Measurements from ENCODE around the gene CLMP.
"Not testable (repeated sequence)": the region's sequence is repeated elsewhere in the genome, so short reads cannot be mapped to it uniquely, and the experiment has no call there.

CLMP gene

GRCh38 chr11:123129920-123130319 is 65.1 kb downstream of the CLMP start:
- H3K4me1 Mint-ChIP-seq (ENCODE audit: low read depth): peaks cover 3% of the 10 kb centered on the region
- H3K27ac Mint-ChIP-seq: no peak overlapping the region
- peaks cover 11% of the 10 kb centered on the region for H3K27me3 Mint-ChIP-seq (ENCODE audit: low read depth)
- H3K36me3 Mint-ChIP-seq (ENCODE audit: low read depth): no peaks in the 10 kb centered on the region
- no peak overlapping the region for H3K4me3 Mint-ChIP-seq
- H3K9me3 Mint-ChIP-seq: no peaks in the 10 kb centered on the region

GRCh38 chr11:123125169-123125568 is 69.9 kb downstream of the CLMP start:
- Mint-ChIP-seq H3K27ac (no peak overlapping the region), H3K36me3 (ENCODE audit: low read depth) (no peaks in the 10 kb centered on the region), H3K9me3 (no peaks in the 10 kb centered on the region), H3K4me3 (no peak overlapping the region), H3K4me1 (ENCODE audit: low read depth) (peaks cover 3% of the 10 kb centered on the region), H3K27me3 (ENCODE audit: low read depth) (peaks cover 17% of the 10 kb centered on the region)

- H3K36me3 Mint-ChIP-seq (ENCODE audit: low read depth): no peaks in the 10 kb centered on the region
- H3K4me1 Mint-ChIP-seq (ENCODE audit: low read depth): peaks cover 5% of the 10 kb centered on the region
- H3K4me3 Mint-ChIP-seq: no peak overlapping the region
- H3K9me3 Mint-ChIP-seq: no peaks in the 10 kb centered on the region
- no peak overlapping the region for H3K27ac Mint-ChIP-seq
- H3K27me3 Mint-ChIP-seq (ENCODE audit: low read depth): peaks cover 13% of the 10 kb centered on the region
These were observed 72.2 kb downstream of the CLMP start for GRCh38 chr11:123122852-123123251.

GRCh38 chr11:123122341-123122740 is 72.7 kb downstream of the CLMP start:
- Mint-ChIP-seq H3K9me3 (no peaks in the 10 kb centered on the region), H3K27me3 (ENCODE audit: low read depth) (peaks cover 13% of the 10 kb centered on the region), H3K36me3 (ENCODE audit: low read depth) (no peaks in the 10 kb centered on the region), H3K27ac (no peak overlapping the region), H3K4me3 (no peak overlapping the region), H3K4me1 (ENCODE audit: low read depth) (peaks cover 5% of the 10 kb centered on the region)

GRCh38 chr11:123116486-123116885 is 78.6 kb downstream of the CLMP start:
- peaks cover 26% of the 10 kb centered on the region for H3K27me3 Mint-ChIP-seq (ENCODE audit: low read depth)
- peaks cover 3% of the 10 kb centered on the region for H3K9me3 Mint-ChIP-seq
- peaks cover 5% of the 10 kb centered on the region for H3K4me1 Mint-ChIP-seq (ENCODE audit: low read depth)
- H3K4me3 Mint-ChIP-seq: no peak overlapping the region
- peaks cover 3% of the 10 kb centered on the region for H3K36me3 Mint-ChIP-seq (ENCODE audit: low read depth)
- no peak overlapping the region for H3K27ac Mint-ChIP-seq

GRCh38 chr11:123111465-123111864 is 83.6 kb downstream of the CLMP start:
- Mint-ChIP-seq H3K27me3 (ENCODE audit: low read depth) (peaks cover 42% of the 10 kb centered on the region), H3K9me3 (peaks cover under 1% of the 10 kb centered on the region), H3K4me3 (no peak overlapping the region), H3K27ac (no peak overlapping the region), H3K36me3 (ENCODE audit: low read depth) (peaks cover 3% of the 10 kb centered on the region), H3K4me1 (ENCODE audit: low read depth) (peaks cover 2% of the 10 kb centered on the region)

- H3K4me3 Mint-ChIP-seq: no peak overlapping the region
- H3K27ac Mint-ChIP-seq: no peak overlapping the region
These were observed 84.7 kb downstream of the CLMP start for GRCh38 chr11:123110397-123110796.

GRCh38 chr11:123107945-123108495 is 87.0 kb downstream of the CLMP start:
- H3K36me3 Mint-ChIP-seq (ENCODE audit: low read depth): peaks cover 3% of the 10 kb centered on the region
- H3K27ac Mint-ChIP-seq: no peak overlapping the region
- H3K4me3 Mint-ChIP-seq: no peak overlapping the region
- H3K9me3 Mint-ChIP-seq: no peaks in the 10 kb centered on the region
- peaks cover 21% of the 10 kb centered on the region for H3K27me3 Mint-ChIP-seq (ENCODE audit: low read depth)
- peaks cover 7% of the 10 kb centered on the region for H3K4me1 Mint-ChIP-seq (ENCODE audit: low read depth)

More at GRCh38 chr11:123110397-123110796, 84.7 kb downstream of the CLMP start:
- H3K27me3 Mint-ChIP-seq (ENCODE audit: low read depth): peaks cover 37% of the 10 kb centered on the region
- peaks cover 2% of the 10 kb centered on the region for H3K4me1 Mint-ChIP-seq (ENCODE audit: low read depth)
- no peaks in the 10 kb centered on the region for H3K36me3 Mint-ChIP-seq (ENCODE audit: low read depth)
- H3K9me3 Mint-ChIP-seq: no peaks in the 10 kb centered on the region

- H3K4me1 Mint-ChIP-seq (ENCODE audit: low read depth): peaks cover 16% of the 10 kb centered on the region
These were observed 90.4 kb downstream of the CLMP start for GRCh38 chr11:123104697-123105096.

GRCh38 chr11:123103326-123103980 is 91.6 kb downstream of the CLMP start:
- Mint-ChIP-seq H3K27me3 (ENCODE audit: low read depth) (peaks cover 9% of the 10 kb centered on the region), H3K9me3 (no peaks in the 10 kb centered on the region), H3K4me1 (ENCODE audit: low read depth) (peaks cover 20% of the 10 kb centered on the region), H3K36me3 (ENCODE audit: low read depth) (peaks cover 4% of the 10 kb centered on the region), H3K4me3 (no peak overlapping the region), H3K27ac (no peak overlapping the region)

More at GRCh38 chr11:123104697-123105096, 90.4 kb downstream of the CLMP start:
- Mint-ChIP-seq H3K36me3 (ENCODE audit: low read depth) (peaks cover 4% of the 10 kb centered on the region), H3K27ac (no peak overlapping the region), H3K9me3 (no peaks in the 10 kb centered on the region), H3K4me3 (no peak overlapping the region), H3K27me3 (ENCODE audit: low read depth) (peaks cover 16% of the 10 kb centered on the region)

GRCh38 chr11:123100379-123101085 is 94.5 kb downstream of the CLMP start:
- H3K27ac Mint-ChIP-seq: peak overlapping the region; percentile 61

GRCh38 chr11:123098990-123099389 is 96.1 kb downstream of the CLMP start:
- H3K9me3 Mint-ChIP-seq: no peaks in the 10 kb centered on the region
- H3K27me3 Mint-ChIP-seq (ENCODE audit: low read depth): peaks cover 3% of the 10 kb centered on the region
- H3K4me3 Mint-ChIP-seq: no peak overlapping the region
- peaks cover 20% of the 10 kb centered on the region for H3K4me1 Mint-ChIP-seq (ENCODE audit: low read depth)
- H3K36me3 Mint-ChIP-seq (ENCODE audit: low read depth): peaks cover 4% of the 10 kb centered on the region
- no peak overlapping the region for H3K27ac Mint-ChIP-seq

More at GRCh38 chr11:123100379-123101085, 94.5 kb downstream of the CLMP start:
- Mint-ChIP-seq H3K4me3 (peak overlapping the region; percentile 29), H3K36me3 (ENCODE audit: low read depth) (peaks cover 4% of the 10 kb centered on the region), H3K9me3 (no peaks in the 10 kb centered on the region), H3K27me3 (ENCODE audit: low read depth) (peaks cover 3% of the 10 kb centered on the region), H3K4me1 (ENCODE audit: low read depth) (peaks cover 21% of the 10 kb centered on the region)

- Mint-ChIP-seq H3K27ac (no peak overlapping the region), H3K4me1 (ENCODE audit: low read depth) (peaks cover 9% of the 10 kb centered on the region), H3K27me3 (ENCODE audit: low read depth) (no peaks in the 10 kb centered on the region), H3K4me3 (no peak overlapping the region), H3K9me3 (no peaks in the 10 kb centered on the region), H3K36me3 (ENCODE audit: low read depth) (no peaks in the 10 kb centered on the region)
These were observed 101.3 kb downstream of the CLMP start for GRCh38 chr11:123093739-123094138.

- Mint-ChIP-seq H3K36me3 (ENCODE audit: low read depth) (no peaks in the 10 kb centered on the region), H3K4me3 (no peak overlapping the region), H3K4me1 (ENCODE audit: low read depth) (peaks cover 19% of the 10 kb centered on the region), H3K27ac (no peak overlapping the region), H3K27me3 (ENCODE audit: low read depth) (no peaks in the 10 kb centered on the region), H3K9me3 (no peaks in the 10 kb centered on the region)
These were observed 103.5 kb downstream of the CLMP start for GRCh38 chr11:123091506-123091905.

GRCh38 chr11:123090168-123090567 is 104.9 kb downstream of the CLMP start:
- H3K36me3 Mint-ChIP-seq (ENCODE audit: low read depth); H3K9me3 Mint-ChIP-seq; H3K27ac Mint-ChIP-seq; H3K4me3 Mint-ChIP-seq; H3K27me3 Mint-ChIP-seq (ENCODE audit: low read depth): not testable (repeated sequence)
- H3K4me1 Mint-ChIP-seq (ENCODE audit: low read depth): peaks cover 25% of the 10 kb centered on the region

All from T-helper 1 cell treated with Interleukin-12 subunit alpha and Interleukin-12 subunit beta and Interleukin-4 antibody, amounts not matched to agents 30 μg/mL and 1 μg/mL, for 36 hours (primary cell).